ENCODE data around the gene AGER. TPM values are rescaled to one million over a fixed set of nuclear protein-coding genes. Genes with fewer than 3 reads are reported as not detected.

Gene AGER
- total RNA-seq, 1 donor from 2014 or later, result 1.8 TPM

- Histone ChIP-seq H3K27me3 (ENCODE audit: low read depth) (no peaks in the 10 kb centered on the region), H3K4me3 (peak within 1 kb of the TSS; percentile 83), H3K4me1 (peaks cover 85% of the 10 kb centered on the region), H3K9me3 (replicated peaks) (no peaks in the 10 kb centered on the region), H3K36me3 (peaks cover 5% of the 10 kb centered on the region), H3K27ac (replicated peaks) (peak within 1 kb of the TSS; percentile 98)
- TF ChIP-seq CTCF (IDR thresholded peaks at IDR 0.05; ENCODE audit: borderline replicate concordance), result no peak
- peak; percentile 73 for DNase-seq
- intact Hi-C loops (cut with micrococcal nuclease), result no loop called here
Observed at GRCh38 chr6:32192608-32193039, 8.6 kb upstream of the AGER start, which contains the start of gene GPSM3. TSS of gene GPSM3 (minus strand) at chr6:32192643. CDS start at chr6:32192513, 130 bp downstream.

GRCh38 chr6:32191696-32192607 lies 7.9 kb upstream of the AGER start:
- no peaks in the 10 kb centered on the region for H3K27me3 ChIP-seq (ENCODE audit: low read depth)
- intact Hi-C loops (cut with micrococcal nuclease), result no loop called here
- peaks cover 85% of the 10 kb centered on the region for H3K4me1 ChIP-seq
- no peak for TF ChIP-seq CTCF (IDR thresholded peaks at IDR 0.05; ENCODE audit: borderline replicate concordance)
- no peaks in the 10 kb centered on the region for H3K9me3 ChIP-seq (replicated peaks)
- peak overlapping the region; percentile 98 for H3K27ac ChIP-seq (replicated peaks)
- DNase-seq, result no peak
- peaks cover 10% of the 10 kb centered on the region for H3K36me3 ChIP-seq
- H3K4me3 ChIP-seq, result peak overlapping the region; percentile 83

- H3K4me1 ChIP-seq, result peaks cover 85% of the 10 kb centered on the region
- peaks cover 16% of the 10 kb centered on the region for H3K36me3 ChIP-seq
- intact Hi-C loops (cut with micrococcal nuclease), result no loop called here
- no peaks in the 10 kb centered on the region for H3K27me3 ChIP-seq (ENCODE audit: low read depth)
- H3K9me3 ChIP-seq (replicated peaks), result no peaks in the 10 kb centered on the region
- peak overlapping the region; percentile 83 for H3K4me3 ChIP-seq
- DNase-seq, result no peak
- peak overlapping the region; percentile 98 for H3K27ac ChIP-seq (replicated peaks)
- TF ChIP-seq CTCF (IDR thresholded peaks at IDR 0.05; ENCODE audit: borderline replicate concordance), result no peak
Observed at GRCh38 chr6:32190911-32191677, 7.0 kb upstream of the AGER start.

- TF ChIP-seq CTCF (IDR thresholded peaks at IDR 0.05; ENCODE audit: borderline replicate concordance), result no peak
- peak; percentile 93 for DNase-seq
- H3K36me3 ChIP-seq, result peaks cover 16% of the 10 kb centered on the region
- peak within 1 kb of the TSS; percentile 98 for H3K27ac ChIP-seq (replicated peaks)
- H3K4me1 ChIP-seq, result peaks cover 85% of the 10 kb centered on the region
- intact Hi-C loops (cut with micrococcal nuclease), result no loop called here
- H3K27me3 ChIP-seq (ENCODE audit: low read depth), result no peaks in the 10 kb centered on the region
- peak within 1 kb of the TSS; percentile 83 for H3K4me3 ChIP-seq
- no peaks in the 10 kb centered on the region for H3K9me3 ChIP-seq (replicated peaks)
Observed at GRCh38 chr6:32190054-32190851, 6.2 kb upstream of the AGER start, which contains the start of gene PBX2. TSS of gene PBX2 (minus strand) at chr6:32190202. CDS start at chr6:32189915, 287 bp downstream.

- H3K4me1 ChIP-seq, result peaks cover 85% of the 10 kb centered on the region
- peak overlapping the region; percentile 98 for H3K27ac ChIP-seq (replicated peaks)
- peak; percentile 44 for DNase-seq
- H3K36me3 ChIP-seq, result peaks cover 16% of the 10 kb centered on the region
- intact Hi-C loops (cut with micrococcal nuclease), result no loop called here
- H3K27me3 ChIP-seq (ENCODE audit: low read depth), result no peaks in the 10 kb centered on the region
- peak overlapping the region; percentile 83 for H3K4me3 ChIP-seq
- no peak for TF ChIP-seq CTCF (IDR thresholded peaks at IDR 0.05; ENCODE audit: borderline replicate concordance)
- H3K9me3 ChIP-seq (replicated peaks), result no peaks in the 10 kb centered on the region
Observed at GRCh38 chr6:32189742-32190053, 5.6 kb upstream of the AGER start.

Measured in left ventricle myocardium inferior (tissue), 1 donor.